Left ventricle myocardium inferior (tissue), 1 donor: ENCODE data around the gene BEAN1. TPM values are rescaled to one million over a fixed set of nuclear protein-coding genes. Genes with fewer than 3 reads are reported as not detected.

Source experiments
- DNase-seq: peaks from one replicate; pipeline ENCODE4 v3.0.0-alpha.2; 2020
- H3K27ac ChIP-seq: fragments of 200-600 bp; replicated peaks from 2 replicates; pipeline ENCODE4 v1.8.0; 2021
- H3K27me3 ChIP-seq: fragments of 200-600 bp; 2 replicates; pipeline ENCODE4 v1.8.0; 2021; ENCODE audit warnings: low read depth
- H3K36me3 ChIP-seq: fragments of 200-600 bp; 2 replicates; pipeline ENCODE4 v1.8.0; 2021
- H3K4me1 ChIP-seq: fragments of 200-600 bp; 2 replicates; pipeline ENCODE4 v1.8.0; 2021
- H3K4me3 ChIP-seq: fragments of 200-600 bp; 2 replicates; pipeline ENCODE4 v1.8.0; 2021; ENCODE audit warnings: mild to moderate bottlenecking, moderate library complexity
- H3K9me3 ChIP-seq: fragments of 200-600 bp; replicated peaks from 2 replicates; pipeline ENCODE4 v1.8.0; 2021
- CTCF ChIP-seq: fragments of 200-600 bp; IDR thresholded peaks from 2 replicates; pipeline ENCODE4 v1.8.0; 2021; ENCODE audit warnings: antibody characterized with exemption, mild to moderate bottlenecking, borderline replicate concordance
- intact Hi-C: fragments of 100-400 bp; cut with micrococcal nuclease; formaldehyde crosslinking; loops from one replicate; pipeline ENCODE4 v1.11.0; 2022
- total RNA-seq: library from RNA; stranded (reverse); fragmentation: NEBNext Ultra II Directional; extraction: Animal tissue kit (Norgen Biotek cat#: 25700); gene quantifications from one replicate; pipeline ENCODE4 v1.2.1, GENCODE V29; 2021
- donor health status: DM: no; HTN: yes; CAD: no; lungs with severe emphysema.

Gene BEAN1
- total RNA-seq, 1 donor from 2014 or later, result 0.33 TPM

GRCh38 chr16:66429290-66429962 lies 2.3 kb downstream of the BEAN1 start:
- peaks cover 30% of the 10 kb centered on the region for H3K27me3 ChIP-seq
- H3K36me3 ChIP-seq, result no peaks in the 10 kb centered on the region
- peaks cover 30% of the 10 kb centered on the region for H3K4me1 ChIP-seq
- intact Hi-C loops, result no loop called here
- no peak for TF ChIP-seq CTCF
- no peak overlapping the region for H3K27ac ChIP-seq
- no peak overlapping the region for H3K4me3 ChIP-seq
- no peak for DNase-seq
- no peaks in the 10 kb centered on the region for H3K9me3 ChIP-seq

GRCh38 chr16:66430214-66430613 lies 3.1 kb downstream of the BEAN1 start:
- H3K4me1 ChIP-seq, result peaks cover 30% of the 10 kb centered on the region
- peaks cover 28% of the 10 kb centered on the region for H3K27me3 ChIP-seq
- no peak for DNase-seq
- H3K36me3 ChIP-seq, result no peaks in the 10 kb centered on the region
- no peak overlapping the region for H3K4me3 ChIP-seq
- TF ChIP-seq CTCF, result no peak
- H3K27ac ChIP-seq, result no peak overlapping the region
- intact Hi-C loops, result no loop called here
- no peaks in the 10 kb centered on the region for H3K9me3 ChIP-seq

- Histone ChIP-seq H3K36me3 (no peaks in the 10 kb centered on the region), H3K27me3 (peaks cover 14% of the 10 kb centered on the region), H3K4me3 (no peak overlapping the region), H3K27ac (no peak overlapping the region), H3K9me3 (no peaks in the 10 kb centered on the region), H3K4me1 (peaks cover 21% of the 10 kb centered on the region)
- no peak for DNase-seq
- no peak for TF ChIP-seq CTCF
- intact Hi-C loops, result no loop called here
Observed at GRCh38 chr16:66431760-66432159, 4.7 kb downstream of the BEAN1 start.

GRCh38 chr16:66432429-66432828 lies 5.3 kb downstream of the BEAN1 start:
- Histone ChIP-seq H3K9me3 (no peaks in the 10 kb centered on the region), H3K4me1 (peaks cover 18% of the 10 kb centered on the region), H3K4me3 (no peak overlapping the region), H3K36me3 (no peaks in the 10 kb centered on the region), H3K27ac (no peak overlapping the region), H3K27me3 (peaks cover 11% of the 10 kb centered on the region)
- intact Hi-C loops, result no loop called here
- no peak for TF ChIP-seq CTCF
- DNase-seq, result peak; percentile 24

- no peaks in the 10 kb centered on the region for H3K36me3 ChIP-seq
- H3K4me3 ChIP-seq, result no peak overlapping the region
- H3K27me3 ChIP-seq, result no peaks in the 10 kb centered on the region
- intact Hi-C loops, result no loop called here
- TF ChIP-seq CTCF, result no peak
- no peaks in the 10 kb centered on the region for H3K9me3 ChIP-seq
- H3K4me1 ChIP-seq, result peaks cover 10% of the 10 kb centered on the region
- no peak for DNase-seq
- no peak overlapping the region for H3K27ac ChIP-seq
Observed at GRCh38 chr16:66434619-66435430, 7.7 kb downstream of the BEAN1 start.
